ENCODE measurements around the gene DNPH1.
A peak's percentile ranks its signal among the peaks of the same experiment; 100 is the strongest.

Gene DNPH1

DNA sequence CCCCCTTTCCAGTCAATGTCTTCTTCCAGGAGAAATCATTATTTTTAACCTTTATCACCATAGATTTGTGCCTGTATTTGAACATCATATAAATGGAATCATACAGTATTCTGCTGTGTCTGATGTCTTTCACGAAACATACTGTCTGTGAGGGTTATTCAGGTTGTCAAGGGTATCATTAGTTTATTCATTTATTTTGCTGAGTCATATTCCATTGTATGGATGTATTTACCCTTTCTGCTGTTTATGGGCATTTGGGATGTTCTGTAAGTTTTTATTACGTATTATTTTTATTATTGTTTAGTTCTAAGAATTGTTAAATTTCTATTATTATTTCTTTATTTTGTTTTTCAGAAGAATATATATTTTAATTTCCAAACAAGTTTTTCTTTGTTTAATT, 22.0 kb downstream of the DNPH1 start:
- DNase-seq: no peak

DNA sequence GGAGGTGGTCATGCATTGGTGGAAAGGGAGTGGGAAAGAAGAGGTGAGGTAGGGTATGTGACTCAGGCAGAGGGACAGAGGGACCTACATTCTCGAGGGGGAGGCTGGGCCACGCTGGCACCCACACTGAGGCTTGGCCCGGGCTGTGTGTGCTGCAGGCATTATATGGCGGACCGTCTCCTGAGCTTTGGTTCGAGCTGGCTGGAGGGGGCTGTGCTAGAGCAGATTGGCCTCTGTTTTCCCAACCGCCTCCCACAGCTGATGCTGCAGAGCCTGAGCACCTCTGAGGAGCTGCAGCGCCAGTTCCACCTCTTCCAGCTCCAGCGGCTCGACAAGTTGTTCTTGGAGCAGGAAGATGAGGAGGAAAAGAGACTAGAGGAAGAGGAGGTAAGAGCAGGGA, 23.4 kb downstream of the DNPH1 start:
- DNase-seq: no peak

DNA sequence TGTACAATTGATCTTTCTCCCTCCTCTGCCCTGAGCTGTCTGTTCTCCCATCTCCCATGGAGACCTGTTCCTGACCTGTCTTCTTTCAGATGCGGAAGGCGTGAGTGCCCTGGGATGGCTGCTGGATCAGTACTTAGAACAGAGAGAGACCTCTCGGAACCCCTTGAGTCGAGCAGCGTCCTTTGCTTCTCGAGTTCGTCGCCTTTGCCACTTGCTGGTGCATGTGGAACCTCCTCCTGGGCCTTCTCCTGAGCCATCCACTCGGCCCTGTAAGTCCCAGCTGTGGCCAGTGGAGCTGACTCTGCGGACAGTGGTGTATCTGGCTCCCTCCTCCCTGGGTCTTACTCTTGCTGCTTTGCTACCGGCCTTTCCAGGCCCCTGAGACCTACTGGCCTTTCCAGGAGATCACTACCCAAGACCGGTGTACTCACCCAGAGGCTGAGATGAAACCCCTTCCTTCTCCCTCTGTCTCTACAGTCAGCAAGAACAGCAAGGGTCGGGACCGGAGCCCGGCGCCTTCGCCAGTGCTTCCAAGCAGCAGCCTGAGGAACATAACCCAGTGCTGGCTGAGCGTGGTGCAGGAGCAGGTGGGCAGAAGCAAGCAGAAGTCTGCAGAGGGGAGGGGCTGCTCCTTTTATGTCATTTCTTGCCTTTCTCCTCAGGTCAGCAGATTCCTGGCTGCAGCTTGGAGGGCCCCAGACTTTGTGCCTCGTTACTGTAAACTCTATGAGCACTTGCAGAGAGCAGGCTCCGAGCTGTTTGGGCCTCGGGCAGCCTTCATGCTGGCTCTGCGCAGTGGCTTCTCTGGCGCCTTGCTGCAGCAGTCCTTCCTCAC, 24.8 kb downstream of the DNPH1 start:
- DNase-seq: no peak

DNA sequence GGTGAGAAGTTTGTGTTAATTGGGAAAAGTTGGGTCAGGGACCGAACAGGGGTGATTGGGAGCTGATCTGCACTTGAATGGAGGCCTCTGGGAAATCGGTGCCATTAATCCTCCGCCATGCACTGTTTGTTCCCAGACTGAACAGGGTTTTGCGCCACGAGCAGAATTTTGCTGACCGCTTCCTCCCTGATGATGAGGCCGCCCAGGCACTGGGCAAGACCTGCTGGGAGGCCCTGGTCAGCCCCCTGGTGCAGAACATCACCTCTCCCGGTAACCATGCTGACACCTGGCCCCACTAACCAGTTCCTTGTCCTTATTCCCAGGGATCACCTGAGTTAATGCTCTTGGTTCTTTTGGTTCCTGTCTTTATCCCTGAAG, 25.6 kb downstream of the DNPH1 start:
- DNase-seq: no peak

DNA sequence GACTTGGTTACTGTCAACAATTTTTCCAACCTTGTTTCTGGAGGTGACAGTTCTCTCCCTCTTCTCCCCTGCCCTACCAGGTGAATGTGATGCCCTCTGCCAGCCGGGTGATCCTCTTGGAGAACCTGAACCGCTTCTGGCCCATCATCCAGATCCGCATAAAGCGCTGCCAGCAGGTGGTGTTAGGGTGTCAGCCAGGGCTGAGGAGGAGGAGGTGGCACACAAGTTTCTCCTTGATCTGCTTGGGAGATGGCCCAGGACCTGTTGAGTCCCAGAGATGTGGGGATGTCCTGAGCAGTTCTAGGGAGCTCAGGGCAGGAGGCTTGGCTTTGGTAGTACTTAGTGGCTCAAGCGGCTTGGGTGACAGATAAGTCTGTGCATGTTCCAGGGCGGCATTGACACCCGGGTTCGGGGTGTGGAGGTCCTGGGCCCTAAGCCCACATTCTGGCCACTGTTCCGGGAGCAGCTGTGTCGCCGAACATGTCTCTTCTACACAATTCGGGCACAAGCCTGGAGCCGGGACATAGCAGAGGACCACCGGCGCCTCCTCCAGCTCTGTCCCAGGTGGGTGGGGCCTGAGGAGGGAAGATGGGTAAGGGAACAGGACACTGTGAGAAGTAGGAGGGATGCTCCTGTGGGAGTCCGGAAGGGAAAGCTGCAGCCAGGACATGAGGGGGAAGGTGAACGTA, 26.1 kb downstream of the DNPH1 start:
- DNase-seq: no peak

DNA sequence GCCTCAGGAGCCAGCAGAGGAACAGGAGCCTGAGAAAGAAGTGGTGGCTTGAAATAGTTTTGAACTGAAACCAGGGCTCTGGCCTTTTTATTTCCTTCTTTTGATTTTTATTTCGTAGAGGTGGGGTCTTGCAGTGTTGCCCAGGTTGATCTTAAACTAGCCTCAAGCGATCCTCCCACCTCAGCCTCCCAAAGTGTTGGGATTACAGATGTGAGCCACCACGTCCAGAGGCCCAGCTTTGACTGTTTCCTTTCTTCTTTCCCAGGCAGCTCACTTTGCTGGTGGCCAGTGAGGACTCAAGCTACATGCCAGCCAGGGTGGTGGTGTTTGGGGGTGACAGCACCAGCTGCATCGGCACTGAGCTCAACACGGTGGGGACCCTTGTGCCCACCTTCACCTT, 26.8 kb downstream of the DNPH1 start:
- DNase-seq: no peak

DNA sequence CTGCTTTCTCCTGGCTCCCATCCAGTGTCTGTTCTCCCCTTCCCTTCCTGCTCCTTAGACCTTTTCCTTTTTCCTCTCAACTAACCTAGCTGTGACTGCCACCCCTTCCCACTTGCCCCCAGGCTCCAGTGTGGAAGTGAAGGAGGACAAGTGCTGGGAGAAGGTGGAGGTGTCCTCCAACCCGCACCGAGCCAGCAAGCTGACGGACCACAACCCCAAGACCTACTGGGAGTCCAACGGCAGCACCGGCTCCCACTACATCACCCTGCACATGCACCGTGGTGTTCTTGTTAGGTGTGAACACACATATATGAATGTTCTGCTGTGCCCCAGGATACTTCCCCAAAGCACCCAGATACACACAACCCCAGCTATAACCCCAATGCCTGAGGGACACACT, 28.7 kb downstream of the DNPH1 start:
- no peak for DNase-seq

DNA sequence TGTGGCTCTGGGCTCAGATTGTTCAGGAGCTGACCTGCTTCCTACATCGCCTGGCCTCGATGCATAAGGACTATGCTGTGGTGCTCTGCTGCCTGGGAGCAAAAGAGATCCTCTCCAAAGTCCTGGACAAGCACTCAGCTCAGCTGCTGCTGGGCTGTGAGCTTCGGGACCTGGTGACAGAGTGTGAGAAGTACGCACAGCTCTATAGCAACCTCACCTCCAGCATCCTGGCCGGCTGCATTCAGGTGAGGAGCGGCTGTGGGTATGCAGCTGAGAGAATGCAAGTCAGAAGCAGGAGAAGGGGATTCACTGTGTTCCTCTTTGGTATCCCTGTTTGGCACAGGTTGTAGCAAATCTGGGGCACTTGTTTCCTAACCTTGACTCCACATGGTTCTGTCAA, 29.4 kb downstream of the DNPH1 start:
- DNase-seq: no peak

DNA sequence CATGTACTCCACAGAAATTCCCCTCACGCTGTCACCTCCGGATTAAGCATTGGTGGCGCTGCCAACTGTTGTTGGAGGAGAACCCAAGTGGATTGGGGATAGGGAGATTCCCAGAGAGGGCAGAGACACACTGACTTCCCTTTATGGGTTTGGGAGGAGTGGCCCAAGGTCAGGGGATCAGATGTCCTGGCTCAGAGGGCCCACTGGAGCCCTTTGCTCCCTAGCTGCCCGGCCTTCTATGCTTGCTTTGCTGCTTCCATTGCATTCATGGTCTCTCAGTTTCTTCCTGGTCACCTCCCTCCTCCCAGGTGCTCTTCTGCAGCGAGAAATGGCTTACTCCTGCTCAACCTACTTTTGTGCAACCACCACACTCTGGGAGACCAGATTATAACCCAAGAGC, 32.9 kb downstream of the DNPH1 start:
- DNase-seq: no peak

DNA sequence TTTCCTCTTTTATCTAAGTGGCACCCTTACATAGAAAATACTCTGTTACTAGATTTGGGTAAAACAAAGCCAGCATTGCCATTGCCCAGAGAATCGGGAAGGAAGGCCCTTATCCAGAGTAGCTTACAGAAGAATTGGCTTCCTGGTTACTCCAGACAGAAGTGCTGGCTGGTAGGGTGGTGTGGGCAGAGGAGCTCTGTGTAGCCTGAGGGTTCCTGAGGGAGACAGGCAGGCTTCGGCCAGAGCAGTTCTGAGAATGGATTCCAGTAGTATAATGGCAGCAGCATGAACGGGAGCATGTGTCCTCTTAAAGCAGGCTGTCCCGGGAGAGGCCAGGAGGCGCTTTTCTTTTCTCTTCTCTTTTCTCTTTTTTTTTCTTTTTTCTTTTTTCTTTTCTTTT, 35.4 kb downstream of the DNPH1 start:
- no peak for DNase-seq

DNA sequence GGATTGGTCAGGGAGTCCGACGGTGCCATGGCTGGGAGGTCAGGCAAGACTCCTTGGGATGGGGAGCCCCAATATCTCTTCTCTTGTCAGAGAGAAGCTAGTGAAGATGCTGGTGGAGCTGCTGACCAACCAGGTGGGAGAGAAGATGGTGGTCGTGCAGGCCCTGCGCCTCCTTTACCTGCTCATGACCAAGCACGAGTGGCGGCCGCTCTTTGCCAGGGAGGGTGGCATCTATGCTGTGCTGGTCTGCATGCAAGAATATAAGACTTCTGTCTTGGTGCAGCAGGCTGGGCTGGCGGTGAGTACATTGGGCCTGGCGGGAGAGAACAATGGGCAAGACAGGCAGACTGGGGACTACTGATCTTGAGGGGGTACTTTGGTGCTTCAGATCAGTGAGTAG, 36.4 kb downstream of the DNPH1 start:
- DNase-seq: no peak

DNA sequence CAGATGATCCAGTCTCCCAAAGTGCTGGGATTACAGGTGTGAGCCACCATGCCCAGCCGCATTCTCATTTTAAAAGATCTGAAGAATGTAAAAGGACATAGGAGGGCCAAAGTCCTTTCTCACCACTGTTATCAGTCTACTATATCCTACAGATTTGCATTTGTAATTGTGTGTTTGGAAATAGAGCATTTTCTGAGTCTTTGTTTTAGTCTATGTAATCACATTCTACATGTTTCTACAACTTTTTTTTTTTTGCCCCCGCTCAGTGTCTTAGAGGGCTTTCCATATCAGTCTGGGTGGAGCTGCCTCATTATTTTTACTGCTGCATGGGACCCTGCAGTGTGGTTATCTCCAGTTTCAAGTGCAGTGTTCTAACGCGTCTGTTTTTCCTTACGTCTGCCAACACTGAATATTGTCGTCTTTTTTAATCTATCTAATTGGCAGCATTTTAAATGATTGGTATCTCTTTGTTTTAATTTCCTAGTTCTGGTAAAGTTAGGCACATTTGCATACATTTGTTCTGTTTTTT, 39.4 kb downstream of the DNPH1 start:
- DNase-seq: no peak

DNA sequence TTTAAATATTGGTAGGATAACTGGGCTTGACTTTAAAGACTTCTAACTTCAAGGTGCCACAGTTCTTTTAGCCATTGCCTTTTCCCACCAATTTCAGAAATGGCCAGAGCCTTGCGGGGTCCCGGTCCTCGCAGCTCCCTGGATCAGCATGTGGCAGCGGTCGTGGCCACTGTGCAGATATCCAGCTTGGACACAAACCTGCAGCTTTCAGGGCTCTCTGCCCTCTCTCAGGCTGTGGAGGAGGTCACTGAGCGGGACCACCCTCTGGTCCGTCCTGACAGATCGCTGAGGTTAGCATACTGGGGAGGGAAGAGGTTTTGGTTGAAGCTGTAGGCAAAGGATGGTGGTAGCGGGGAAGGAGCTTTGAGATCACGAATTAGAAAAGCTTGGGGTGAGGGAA, 40.9 kb downstream of the DNPH1 start:
- no peak for DNase-seq

DNA sequence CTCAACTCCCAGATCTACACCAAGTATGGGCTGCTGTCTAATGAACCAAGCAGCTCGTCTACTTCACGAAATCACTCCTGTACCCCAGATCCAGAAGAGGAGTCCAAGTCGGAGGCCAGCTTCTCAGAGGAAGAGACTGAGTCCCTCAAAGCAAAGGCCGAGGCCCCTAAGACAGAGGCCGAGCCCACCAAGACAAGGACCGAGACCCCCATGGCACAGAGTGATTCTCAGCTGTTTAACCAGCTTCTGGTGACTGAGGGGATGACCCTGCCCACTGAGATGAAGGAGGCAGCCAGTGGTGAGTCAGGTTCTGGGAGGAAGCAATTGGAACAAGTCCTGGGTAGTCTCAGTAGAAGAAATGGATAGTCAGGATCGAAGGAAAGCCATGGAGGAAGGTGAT, 41.5 kb downstream of the DNPH1 start:
- no peak for DNase-seq

DNA sequence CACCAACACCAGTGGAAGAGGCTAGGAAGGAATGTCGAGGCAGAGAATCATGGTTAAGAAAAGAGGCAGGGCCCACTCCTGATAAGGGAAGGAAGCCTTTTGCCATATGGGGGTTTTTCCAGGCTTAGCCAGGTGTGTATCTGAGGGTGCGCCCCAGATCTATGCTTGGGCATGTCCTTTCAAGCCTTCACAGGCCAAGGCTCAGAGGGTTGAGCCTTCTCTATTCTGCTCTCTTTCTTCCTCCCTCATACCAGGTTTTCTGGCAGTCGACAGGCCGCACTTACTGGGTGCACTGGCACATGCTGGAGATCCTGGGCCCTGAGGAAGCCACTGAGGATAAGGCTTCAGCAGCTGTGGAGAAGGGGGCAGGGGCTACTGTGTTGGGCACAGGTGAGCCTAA, 42.6 kb downstream of the DNPH1 start:
- no peak for DNase-seq

DNA sequence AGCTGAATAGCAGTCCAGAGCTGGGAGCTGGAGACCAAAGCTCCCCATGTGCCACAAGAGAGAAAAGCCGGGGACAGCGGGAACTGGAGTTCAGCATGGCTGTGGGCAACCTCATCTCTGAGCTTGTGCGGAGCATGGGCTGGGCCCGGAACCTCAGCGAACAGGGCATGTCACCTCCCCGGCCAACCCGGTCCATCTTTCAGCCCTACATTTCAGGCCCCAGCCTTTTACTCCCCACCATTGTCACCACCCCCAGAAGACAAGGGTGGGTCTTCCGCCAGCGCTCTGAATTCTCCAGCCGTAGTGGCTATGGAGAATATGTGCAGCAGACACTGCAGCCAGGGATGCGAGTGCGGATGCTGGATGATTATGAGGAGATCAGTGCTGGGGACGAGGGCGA, 43.3 kb downstream of the DNPH1 start:
- DNase-seq: no peak

DNA sequence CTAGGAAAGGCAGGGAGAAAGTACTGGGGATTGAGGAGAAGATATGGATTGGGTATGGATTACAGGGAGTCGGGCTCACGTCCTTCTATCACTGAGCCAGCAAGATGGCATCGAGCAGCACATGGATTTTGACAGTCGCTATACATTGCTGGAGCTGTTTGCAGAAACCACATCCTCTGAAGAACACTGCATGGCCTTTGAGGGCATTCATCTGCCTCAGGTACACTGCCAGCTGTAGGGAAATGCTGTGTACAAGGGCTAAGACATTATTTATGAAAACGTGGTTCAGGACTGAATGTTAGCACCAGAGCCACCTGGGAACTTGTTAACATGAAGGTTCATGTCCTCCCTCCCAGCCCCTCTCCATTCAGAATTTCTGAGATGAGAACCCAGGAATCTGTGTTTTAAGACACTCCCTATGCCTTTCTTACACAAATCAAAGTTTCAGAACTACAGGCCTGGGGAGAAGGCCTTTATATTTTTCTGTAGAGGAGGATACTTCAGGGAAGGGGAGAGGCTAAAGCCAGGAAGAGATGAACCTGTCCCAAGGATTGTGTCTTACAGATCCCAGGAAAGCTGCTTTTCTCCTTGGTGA, 43.8 kb downstream of the DNPH1 start:
- no peak for DNase-seq

DNA sequence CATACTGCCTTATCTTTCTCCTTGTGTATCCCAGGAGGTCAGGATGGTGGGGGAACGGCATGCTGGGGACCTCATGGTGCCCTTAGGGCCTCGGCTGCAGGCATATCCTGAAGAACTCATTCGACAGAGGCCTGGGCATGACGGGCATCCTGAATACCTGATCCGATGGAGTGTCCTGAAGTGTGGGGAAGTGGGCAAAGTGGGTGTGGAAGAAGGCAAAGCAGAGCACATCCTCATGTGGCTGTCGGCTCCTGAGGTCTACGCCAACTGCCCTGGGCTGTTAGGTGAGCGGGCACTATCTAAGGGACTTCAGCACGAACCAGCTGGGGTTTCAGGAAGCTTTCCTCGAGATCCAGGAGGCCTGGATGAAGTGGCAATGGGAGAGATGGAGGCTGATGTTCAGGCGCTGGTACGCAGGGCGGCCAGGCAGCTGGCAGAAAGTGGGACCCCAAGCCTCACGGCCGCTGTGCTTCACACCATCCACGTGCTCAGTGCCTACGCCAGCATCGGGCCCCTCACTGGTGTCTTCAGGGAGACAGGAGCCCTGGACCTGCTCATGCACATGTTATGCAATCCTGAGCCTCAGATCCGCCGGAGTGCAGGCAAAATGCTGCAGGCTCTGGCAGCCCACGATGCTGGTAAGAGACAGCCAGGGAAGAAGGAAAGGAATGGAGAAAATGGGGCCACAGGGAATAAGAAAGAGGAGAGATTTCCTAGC, 44.9 kb downstream of the DNPH1 start:
- no peak for DNase-seq

DNA sequence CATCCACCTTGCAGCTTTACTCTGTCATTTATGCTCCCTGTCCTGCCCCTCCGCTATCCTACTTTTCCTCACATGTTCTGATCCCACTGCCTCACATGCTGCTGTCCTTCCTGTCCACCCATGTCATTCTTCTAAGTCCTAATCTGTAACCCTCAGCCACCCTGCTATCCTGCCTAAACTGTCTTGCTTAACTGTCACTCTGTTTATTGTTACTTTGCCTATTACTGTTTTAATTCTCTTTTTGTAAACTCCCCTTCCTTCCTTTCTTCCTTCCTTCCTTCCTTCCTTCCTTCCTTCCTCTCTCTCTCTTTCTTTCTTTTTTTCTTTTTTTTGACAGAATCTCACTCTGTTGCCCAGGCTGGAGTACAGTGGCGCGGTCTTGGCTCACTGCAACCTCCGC, 45.8 kb downstream of the DNPH1 start:
- no peak for DNase-seq

DNA sequence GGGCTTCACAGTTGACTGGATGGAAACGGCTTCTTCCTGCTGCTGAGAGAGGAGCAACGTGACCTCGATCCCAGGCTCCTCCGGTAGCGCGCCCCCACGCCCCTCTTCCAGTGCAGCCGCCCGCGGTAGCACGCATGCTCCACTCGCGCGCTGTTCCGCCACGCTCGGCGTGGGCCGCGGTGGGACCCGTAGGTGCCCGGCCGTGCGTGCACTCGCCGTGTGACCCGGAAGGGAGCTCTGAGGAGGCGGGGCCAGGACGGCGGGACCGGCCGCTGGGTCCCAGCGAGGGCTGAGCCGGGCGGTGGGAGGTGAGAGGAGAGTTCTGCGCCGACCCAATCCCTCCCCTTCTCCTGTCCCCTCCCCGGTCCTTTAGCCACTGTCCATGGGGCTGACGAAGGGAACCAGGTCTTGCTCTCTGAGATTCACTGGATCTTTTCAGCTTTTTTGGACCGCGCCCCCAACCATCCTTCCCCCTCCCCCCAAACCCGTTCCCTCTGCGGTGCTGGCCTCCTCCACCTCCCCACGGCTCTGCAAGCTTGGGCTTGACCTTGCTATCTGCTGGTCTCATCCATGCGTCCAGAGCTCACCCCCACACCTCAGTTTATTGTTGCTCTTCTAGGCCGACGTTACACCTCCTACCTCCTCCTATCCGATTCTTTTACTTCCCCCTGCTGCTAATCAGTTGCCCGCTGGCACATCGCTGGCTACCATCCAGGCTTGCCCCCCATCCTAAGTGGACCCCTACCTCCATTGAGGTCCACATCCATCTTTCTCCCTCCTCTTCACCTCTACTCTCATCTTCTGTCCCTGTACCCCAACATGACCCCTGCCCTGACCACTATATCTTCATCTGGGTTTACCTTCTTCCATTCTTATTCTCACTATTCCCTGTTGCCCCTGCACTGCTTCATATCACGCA, 47.1 kb downstream of the DNPH1 start, which contains the start of gene CUL9:
TSS of gene CUL9 (plus strand) at position 255 of the 919 bp plus-strand sequence. CDS start 2,115 bp downstream, outside the sequence.
- DNase-seq: peak; percentile 81

DNA sequence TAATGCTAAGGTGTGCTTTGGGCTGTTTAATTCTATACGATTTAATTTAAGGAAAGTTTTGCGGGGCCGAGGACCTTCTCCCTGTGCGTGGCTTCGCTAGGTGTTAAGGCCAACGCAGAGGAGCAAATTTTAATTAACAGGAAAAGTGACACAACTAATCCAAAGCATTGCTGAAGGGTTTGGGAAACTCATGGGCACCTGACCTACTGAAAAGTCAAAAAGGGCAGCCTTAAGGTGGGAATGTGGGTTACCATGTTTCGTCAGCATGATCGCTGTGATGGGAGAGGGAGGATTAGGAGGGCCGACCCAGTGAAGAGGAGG, 47.7 kb downstream of the DNPH1 start:
- no peak for DNase-seq

DNA sequence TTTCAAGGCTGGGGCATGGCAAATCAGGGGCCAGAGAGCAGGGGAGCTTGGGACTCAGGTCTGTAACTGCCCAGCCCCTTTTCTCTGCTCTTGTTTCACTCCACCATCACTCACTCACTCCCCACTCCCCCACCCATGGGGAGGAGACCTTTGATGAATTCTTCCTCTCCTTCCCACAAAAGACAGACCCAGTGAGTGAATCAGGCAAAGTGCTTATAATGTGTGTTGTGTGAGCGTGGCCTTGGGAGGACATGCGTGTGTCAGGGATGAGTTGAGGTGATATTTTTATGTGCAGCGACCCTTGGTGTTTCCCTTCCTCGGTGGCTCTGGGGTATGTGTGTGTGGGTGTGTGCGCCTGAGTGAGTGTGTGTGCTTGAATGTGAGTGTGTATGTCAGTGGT, 48.3 kb downstream of the DNPH1 start:
- DNase-seq: no peak

All from activated CD8-positive, alpha-beta memory T cell treated with anti-CD3 and anti-CD28 coated beads, Interleukin-2, amount 50 U/mL, for 4 hours (primary cell).